HG02763 (cell line): ENCODE measurements around the gene PHF23.
"Not testable (repeated sequence)": the region's sequence is repeated elsewhere in the genome, so short reads cannot be mapped to it uniquely, and the experiment has no call there.

Source experiments
- ATAC-seq: cut with Tn5 transposase; IDR thresholded peaks from one replicate; pipeline ENCODE4 v1.9.1; 2021; ENCODE audit warnings: mild to moderate bottlenecking, moderate library complexity; ENCODE audit not compliant: unreplicated experiment

PHF23 gene

DNA sequence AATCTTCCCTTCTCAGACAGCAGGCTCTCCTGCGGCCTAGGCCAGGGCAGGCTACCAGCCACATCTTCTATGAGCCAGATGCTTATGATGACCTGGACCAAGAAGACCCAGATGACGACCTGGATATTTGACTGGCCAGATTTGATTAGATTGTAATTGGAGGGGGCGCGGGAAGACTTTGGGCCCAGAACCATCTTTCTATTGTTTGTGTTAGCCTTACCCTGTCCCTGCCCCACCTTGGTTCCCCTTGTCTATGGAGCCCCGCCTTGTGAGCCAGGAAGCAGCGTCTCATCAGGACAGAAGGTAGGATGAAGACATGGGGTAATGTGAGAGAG lies 20.3 kb upstream of the PHF23 start:
- ATAC-seq, result no peak

DNA sequence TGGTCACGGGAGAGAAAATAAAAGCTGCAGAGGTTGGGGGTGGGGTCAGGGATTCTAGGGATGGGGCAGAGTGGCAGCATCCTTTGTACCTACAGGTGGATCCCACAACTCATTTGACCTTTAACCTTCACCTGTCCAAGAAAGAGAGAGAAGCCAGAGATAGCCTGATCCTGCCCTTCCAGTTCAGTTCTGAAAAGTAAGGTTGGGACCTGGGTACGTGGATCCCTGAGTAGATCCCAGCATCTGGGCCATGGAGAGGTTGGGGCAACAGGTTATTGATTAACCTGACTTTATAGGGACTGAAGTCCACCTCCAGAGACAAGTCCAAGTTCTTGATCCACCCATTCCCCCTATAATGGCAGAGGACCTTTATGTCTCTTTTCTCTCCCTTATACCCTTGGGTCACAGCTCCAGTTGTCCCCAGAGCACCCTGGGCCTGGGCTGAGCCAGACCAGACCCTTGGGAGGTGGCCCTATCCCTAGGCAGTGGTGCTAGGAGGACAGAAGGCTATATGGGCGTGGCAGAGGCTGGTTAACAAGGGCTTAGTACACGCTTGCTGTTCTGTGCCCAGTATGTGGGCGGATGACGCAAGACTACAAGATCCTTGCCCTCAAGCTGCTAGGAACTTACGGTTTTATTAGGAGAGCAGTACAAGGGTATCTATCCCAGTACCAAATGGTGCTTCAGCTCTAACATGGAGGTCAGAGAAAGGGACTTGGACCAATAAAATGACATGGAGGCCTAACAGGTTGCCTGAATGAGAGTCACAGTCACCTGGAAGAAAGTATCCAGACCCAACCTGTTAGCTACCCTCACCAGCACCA lies 19.7 kb upstream of the PHF23 start:
- no peak for ATAC-seq

- ATAC-seq, result no peak
Measured at GRCh38 chr17:7256766-7257456, 17.7 kb upstream of the PHF23 start.

- ATAC-seq, result no peak
Measured at GRCh38 chr17:7254511-7254910, 15.3 kb upstream of the PHF23 start.

- ATAC-seq, result no peak
Measured at GRCh38 chr17:7253082-7253481, 13.8 kb upstream of the PHF23 start.

DNA sequence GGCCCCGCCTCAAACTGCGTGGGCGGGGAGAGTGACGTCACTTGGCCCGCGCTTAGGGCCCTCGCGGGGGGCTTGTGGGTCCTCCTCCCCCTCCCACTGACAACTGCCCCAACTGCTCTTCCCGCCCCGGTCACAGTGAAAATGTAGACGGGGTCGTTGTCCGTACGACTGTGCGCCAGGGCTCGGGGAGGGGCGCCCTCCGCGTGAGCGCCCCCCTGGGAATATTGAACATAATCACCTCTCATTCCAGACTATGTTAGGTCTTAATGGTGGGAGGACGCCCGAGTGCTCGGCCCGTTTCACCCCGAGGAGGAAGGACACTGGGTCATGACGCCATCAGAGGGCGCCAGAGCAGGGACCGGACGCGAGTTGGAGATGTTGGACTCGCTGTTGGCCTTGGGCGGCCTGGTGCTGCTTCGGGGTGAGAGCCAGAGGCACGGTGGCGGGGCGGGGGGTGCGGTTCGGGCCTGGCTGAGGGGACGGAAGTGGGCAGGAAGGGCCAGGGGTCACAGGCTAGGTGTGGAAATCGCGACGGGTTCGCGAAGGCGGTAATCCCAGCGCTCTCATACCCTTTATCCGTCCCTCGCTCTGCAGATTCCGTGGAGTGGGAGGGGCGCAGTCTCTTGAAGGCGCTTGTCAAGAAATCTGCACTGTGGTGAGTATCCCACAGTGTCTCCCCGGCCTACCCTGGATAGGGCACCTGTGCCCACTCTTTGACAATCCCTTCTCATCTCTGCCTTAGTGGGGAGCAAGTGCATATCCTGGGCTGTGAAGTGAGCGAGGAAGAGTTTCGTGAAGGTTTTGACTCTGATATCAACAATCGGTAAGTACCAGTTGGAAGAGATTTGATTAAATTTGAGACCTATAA lies 13.2 kb upstream of the PHF23 start, which contains the start of gene ELP5:
ELP5 (plus strand) TSS at position 40 of the 868 bp plus-strand sequence; CDS start at position 376, 336 bp downstream.
- peak; percentile 55 for ATAC-seq

DNA sequence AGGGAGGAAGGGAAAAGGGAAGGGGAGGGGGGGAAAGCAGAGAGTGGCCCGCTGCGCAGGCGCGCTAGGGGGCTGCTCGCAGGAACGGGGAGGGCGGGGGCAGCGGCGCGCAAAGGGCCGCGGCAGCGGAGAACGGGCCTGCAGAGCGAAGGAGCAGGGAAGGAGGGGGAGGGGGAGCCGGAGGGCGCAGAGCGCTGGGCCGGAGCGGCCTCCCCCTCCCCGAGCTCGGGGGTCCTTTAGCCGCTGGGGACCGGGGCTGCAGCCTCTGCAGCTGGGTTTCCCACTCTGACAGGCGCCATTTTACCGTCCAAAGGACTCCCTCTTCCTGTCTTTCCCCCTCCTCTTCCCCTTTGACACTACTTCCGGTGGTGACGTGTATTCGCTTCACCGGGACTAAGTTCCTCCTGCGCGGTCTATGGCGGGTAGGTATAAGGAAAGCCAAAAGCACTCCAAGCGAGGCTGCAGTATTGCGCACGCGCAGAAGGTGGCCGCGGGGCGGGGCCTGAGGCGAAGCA lies 12.5 kb upstream of the PHF23 start, which contains the start of gene CTDNEP1:
CTDNEP1 (minus strand) TSS at position 74 of the 515 bp plus-strand sequence. CDS start 438 bp downstream, outside the sequence.
- peak; percentile 79 for ATAC-seq

- ATAC-seq, result no peak
Measured at GRCh38 chr17:7250695-7251627, 11.7 kb upstream of the PHF23 start.

DNA sequence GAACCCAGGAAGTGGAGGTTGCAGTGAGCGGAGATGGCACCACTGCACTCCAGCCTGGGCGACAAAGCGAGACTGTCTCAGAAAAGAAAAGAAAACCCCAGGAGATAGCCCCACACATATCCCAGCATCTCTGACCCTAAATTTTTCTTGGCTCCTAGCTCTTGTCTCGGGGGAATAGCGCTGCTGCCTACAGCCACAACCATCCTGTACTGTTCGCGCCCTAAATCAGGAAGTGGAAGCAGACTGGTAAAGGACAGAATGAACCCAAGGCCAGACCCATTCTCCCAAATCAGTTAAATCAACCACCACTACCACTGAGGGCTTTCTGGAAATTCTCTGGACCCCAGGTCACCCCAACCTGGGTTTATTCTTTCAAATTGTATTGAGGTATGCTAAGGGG lies 10.6 kb upstream of the PHF23 start:
- ATAC-seq, result no peak

DNA sequence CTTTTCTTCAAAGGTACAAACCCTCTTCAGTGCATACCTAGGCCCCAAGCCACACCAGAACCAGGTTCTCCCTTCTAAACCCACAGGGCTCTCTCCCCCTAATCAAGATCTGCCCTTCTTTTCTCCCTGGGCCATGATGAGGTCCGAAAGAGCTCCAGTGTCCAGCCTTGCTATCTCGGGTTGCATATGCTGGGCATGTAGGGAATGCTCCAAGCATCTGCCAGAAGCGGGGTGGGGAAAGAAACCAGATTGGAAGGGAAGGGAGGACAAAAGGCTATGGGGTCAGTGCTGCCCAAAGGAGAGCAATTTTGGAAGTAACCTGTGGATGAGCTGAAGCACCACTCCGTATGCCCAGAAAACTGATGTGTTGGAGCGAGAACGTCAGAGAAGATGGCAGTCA lies 10.0 kb upstream of the PHF23 start:
- no peak for ATAC-seq

- ATAC-seq, result no peak
Measured at GRCh38 chr17:7248796-7249195, 9.5 kb upstream of the PHF23 start.

DNA sequence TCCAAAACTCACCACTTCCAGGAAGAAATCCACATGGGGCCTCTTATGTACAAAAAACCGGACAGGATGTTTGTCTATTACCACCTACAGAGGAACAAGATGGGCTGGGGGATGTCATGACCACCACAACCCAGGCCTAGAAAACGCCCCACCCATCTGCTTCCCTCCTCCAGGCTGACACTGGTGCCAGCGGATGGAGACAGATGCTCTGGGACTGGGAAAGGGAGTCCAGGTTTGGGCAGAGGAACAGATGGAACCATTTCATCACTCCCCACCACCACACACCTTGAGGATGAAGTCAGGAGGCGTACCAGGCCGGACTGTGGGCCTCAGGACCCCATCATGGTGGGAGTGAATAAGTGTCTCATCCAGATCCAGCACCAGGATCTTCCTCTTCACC lies 7.5 kb upstream of the PHF23 start:
- ATAC-seq, result no peak

GRCh38 chr17:7243838-7244237 lies 4.6 kb upstream of the PHF23 start:
- not testable (repeated sequence) for ATAC-seq

GRCh38 chr17:7243453-7243729 lies 4.1 kb upstream of the PHF23 start:
- ATAC-seq, result no peak

DNA sequence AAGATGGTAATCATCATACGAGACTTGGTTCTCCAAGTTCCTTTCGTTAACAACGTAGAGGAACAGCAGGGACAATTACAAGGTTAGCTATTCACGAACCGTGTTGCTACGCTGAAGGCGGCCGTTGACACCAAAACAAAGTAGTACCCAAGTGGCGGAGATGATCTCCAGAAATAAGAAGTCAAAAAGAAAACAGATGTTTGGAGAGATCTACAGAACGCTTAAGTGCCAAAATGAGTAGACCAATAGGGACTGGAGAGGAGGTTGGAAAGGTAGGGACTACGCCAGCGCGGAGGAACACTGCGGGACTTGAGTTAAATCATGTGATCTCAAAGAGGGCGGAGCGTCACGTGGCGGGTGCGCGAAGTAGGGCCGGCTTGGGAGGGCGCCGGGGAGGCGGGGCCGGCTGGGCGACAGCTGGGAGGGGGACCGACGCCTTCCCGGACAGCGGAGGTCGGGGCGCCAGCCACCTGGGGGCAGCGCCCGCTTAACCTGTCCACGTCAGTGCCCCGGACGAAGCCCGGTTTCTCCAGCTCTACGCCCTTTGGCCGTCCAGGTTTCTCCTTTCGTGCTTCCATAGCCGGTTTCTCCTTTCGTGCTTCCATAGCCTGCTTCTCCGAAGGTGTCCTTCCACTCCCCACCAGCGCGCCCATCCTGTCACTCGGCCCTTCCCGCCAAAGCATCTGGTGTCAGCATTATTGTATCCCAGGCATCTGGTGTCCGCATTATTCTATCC lies 3.6 kb upstream of the PHF23 start:
- peak; percentile 40 for ATAC-seq

DNA sequence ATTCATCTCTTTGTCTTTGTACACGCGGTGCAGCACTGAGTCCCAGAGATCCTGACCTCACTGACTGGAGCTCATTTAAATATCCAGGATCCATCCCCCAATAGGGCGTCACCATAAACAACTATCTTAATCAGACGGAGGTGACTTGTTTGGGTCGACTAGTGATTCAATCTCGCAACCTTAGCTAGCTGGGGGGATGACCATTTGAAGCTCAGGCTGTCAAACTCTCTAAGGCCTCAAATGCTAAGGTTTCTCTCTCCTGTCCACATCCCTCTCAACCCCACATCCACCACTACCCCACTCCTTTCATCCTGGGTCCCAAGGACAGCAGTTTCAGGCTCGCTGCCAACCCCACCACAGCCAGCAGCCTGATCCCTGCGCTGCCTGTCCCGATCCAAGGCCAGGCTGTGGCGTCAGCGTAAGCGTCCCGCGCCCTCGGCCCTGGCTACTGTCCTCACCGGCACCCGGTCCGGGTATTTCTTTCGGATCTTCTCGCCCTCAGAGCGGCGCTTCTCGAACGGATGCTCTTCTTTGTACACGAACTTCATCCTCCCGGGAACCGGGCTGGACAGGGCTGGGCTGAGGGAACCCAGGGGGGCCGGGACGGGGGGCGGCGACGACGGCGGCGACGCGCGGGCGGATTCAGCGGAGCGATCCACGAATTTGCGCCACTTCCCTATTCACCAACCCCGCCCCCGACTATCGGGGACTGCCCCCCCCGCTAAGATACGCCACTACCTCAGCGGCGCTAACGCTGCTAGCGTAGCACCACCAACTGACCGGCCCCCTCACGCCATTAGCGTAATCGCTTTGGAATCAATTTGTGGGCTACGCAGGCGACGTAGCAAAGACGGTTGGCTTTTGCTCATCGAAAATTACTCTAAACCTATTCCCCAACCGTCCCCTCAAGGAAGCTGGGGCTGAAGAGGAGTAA lies 2.8 kb upstream of the PHF23 start, which contains the start of gene GABARAP:
GABARAP (minus strand) TSS at position 667 of the 934 bp plus-strand sequence; CDS start at position 548, 119 bp downstream.
- ATAC-seq, result peak; percentile 31

DNA sequence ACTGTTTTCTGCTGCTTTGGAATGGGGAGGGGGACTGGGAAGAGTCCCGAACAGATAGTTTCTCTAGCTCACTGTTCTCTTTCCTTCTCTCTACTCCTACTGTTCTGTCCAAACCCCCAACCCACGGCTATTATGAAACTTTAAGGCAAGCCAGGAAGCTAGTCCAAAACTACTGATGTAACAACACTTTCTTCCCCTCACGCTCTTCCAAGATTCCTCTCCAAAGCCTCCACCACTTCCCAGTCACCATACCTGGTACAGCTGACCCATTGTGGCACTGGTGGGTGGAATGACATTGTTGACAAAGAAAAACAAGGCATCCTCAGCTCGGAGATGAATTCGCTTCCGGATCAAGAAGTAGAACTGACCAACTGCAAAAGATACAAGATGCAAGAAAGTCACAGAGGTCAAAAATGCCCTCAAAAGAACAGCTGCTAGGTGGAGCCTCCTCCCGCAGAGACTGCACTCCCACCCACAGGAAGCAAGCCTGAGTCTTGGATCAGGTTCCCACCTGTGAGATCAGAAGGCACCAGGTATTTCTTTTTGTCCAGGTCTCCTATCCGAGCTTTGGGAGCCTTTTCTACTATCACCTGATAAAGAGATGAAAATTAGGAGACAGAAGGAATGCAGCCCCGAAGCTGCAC lies 2.0 kb upstream of the PHF23 start:
- no peak for ATAC-seq

DNA sequence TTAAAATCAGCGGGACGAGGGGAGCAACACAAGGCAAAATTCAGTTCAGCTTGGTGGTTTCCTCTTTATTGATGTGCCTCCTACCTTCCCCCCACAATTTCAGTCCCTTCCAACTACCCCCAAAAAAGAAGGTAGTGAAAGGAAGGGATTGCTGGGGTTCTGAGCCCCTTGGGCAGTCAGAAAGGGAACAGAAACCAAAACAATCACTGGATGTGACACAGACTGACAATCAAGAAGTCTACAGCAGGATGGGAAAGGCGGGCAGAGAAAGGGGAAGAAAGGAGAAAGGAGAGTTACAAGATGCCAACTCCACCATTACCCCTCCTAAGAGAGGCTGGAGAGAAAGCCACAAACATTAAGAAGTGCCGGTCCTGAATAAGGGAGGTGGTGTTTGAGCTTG lies 1.1 kb upstream of the PHF23 start:
- no peak for ATAC-seq
